PFSK-1 (cell line): Measurements from ENCODE around the gene HOXB7.

Experiments
- POLR2AphosphoS5 ChIP-seq: IDR thresholded peaks from 2 replicates; pipeline ENCODE4 v1.6.1; 2012; ENCODE audit warnings: low read depth, mild to moderate bottlenecking, control low read depth, low read length, moderate library complexity
- SIN3A ChIP-seq: IDR thresholded peaks from 2 replicates; pipeline ENCODE4 v1.6.1; 2012; ENCODE audit warnings: mild to moderate bottlenecking, low read length, moderate library complexity, borderline replicate concordance; ENCODE audit not compliant: insufficient read depth
- TAF1 ChIP-seq: IDR thresholded peaks from 2 replicates; pipeline ENCODE4 v1.6.1; 2012; ENCODE audit warnings: low read length, control low read depth, borderline replicate concordance; ENCODE audit not compliant: insufficient read depth

- TF ChIP-seq POLR2AphosphoS5, result no peak
- no peak for TF ChIP-seq SIN3A
- TF ChIP-seq TAF1, result no peak
Observed at GRCh38 chr17:48609759-48610281, 997 bp downstream of the HOXB7 start.
